Endodermal cell (in vitro differentiated cells): Measurements from ENCODE around the gene PCBD1. TPM values are rescaled to one million over a fixed set of nuclear protein-coding genes. Genes with fewer than 3 reads are reported as not detected.
"Not testable (repeated sequence)": the region's sequence is repeated elsewhere in the genome, so short reads cannot be mapped to it uniquely, and the experiment has no call there.

Experiments used
- DNase-seq: peaks from one replicate; pipeline ENCODE4 v3.0.0-alpha.2; 2017
- H3K27ac ChIP-seq: 2 replicates; pipeline ENCODE4 v1.5.1; 2013; ENCODE audit warnings: mild to moderate bottlenecking, low read depth, low read length, moderate library complexity
- H3K27me3 ChIP-seq: 2 replicates; pipeline ENCODE4 v1.6.1; 2013; ENCODE audit warnings: mild to moderate bottlenecking, low read length, moderate library complexity; ENCODE audit not compliant: insufficient read depth, control insufficient read depth, poor library complexity, severe bottlenecking
- H3K36me3 ChIP-seq: 2 replicates; pipeline ENCODE4 v1.7.0; 2013; ENCODE audit warnings: mild to moderate bottlenecking, low read length, moderate library complexity; ENCODE audit not compliant: control insufficient read depth, insufficient read depth
- H3K4me1 ChIP-seq: one replicate; pipeline ENCODE4 v1.7.0; 2013; ENCODE audit warnings: low read length; ENCODE audit not compliant: control insufficient read depth, insufficient read depth
- H3K4me3 ChIP-seq: 2 replicates; pipeline ENCODE4 v1.5.1; 2013; ENCODE audit warnings: mild to moderate bottlenecking, low read length, moderate library complexity
- H3K9ac ChIP-seq: 2 replicates; pipeline ENCODE4 v1.6.1; 2013; ENCODE audit warnings: mild to moderate bottlenecking, low read length, moderate library complexity; ENCODE audit not compliant: poor library complexity, severe bottlenecking; ENCODE audit errors: extremely low read depth
- H3K9me3 ChIP-seq: 2 replicates; pipeline ENCODE4 v1.6.1; 2013; ENCODE audit warnings: mild to moderate bottlenecking, low read length, moderate library complexity; ENCODE audit not compliant: control insufficient read depth
- H3K27ac Mint-ChIP-seq: 2 replicates; pipeline ENCODE4 v1.8.0; 2020; ENCODE audit warnings: mixed read lengths
- H3K27me3 Mint-ChIP-seq: 2 replicates; pipeline ENCODE4 v1.8.0; 2021; ENCODE audit warnings: mild to moderate bottlenecking, mixed read lengths; ENCODE audit not compliant: insufficient read depth
- H3K36me3 Mint-ChIP-seq: 2 replicates; pipeline ENCODE4 v1.8.0; 2020; ENCODE audit warnings: low read depth, mixed read lengths
- H3K4me1 Mint-ChIP-seq: 2 replicates; pipeline ENCODE4 v1.8.0; 2020; ENCODE audit warnings: mixed read lengths
- H3K4me3 Mint-ChIP-seq: 2 replicates; pipeline ENCODE4 v1.8.0; 2020; ENCODE audit warnings: mild to moderate bottlenecking, moderate library complexity, mixed read lengths
- H3K9me3 Mint-ChIP-seq: 2 replicates; pipeline ENCODE4 v1.8.0; 2020; ENCODE audit warnings: mild to moderate bottlenecking, mixed read lengths
- CTCF ChIP-seq: fragments of 200-600 bp; sonication (generic); conservative IDR thresholded peaks from 2 replicates; pipeline ENCODE4 v1.5.0; 2021; ENCODE audit warnings: antibody characterized with exemption, mild to moderate bottlenecking
- WGBS, 2 experiments: methylation state at CpG; one replicate each; pipeline versions ENCODE4 v1.1.5 to v1.1.7; 2013; ENCODE audit warnings: missing lambda C conversion rate in 2 of 2, mixed read lengths in 1 of 2; ENCODE audit not compliant: insufficient coverage in 1 of 2, insufficient read length in 1 of 2; 5-methylcytosine and 5-hydroxymethylcytosine counted together
- total RNA-seq, 2 donors: library from RNA; stranded (reverse); fragmentation: NEBNext Ultra II Directional in 1 of 2; extraction: Animal tissue kit (Norgen Biotek cat#: 25700) in 1 of 2; gene quantifications; 2 replicates in 1 of 2; 3 replicates in 1 of 2; pipeline ENCODE4 v1.2.1, GENCODE V29; 2021

PCBD1 gene
- total RNA-seq, 2 donors from 2014 or later: 168 to 183 TPM

- peaks cover 4% of the 10 kb centered on the region for H3K4me1 Mint-ChIP-seq
- no peak for DNase-seq
- H3K27ac ChIP-seq: no peak overlapping the region
- H3K9me3 ChIP-seq: no peaks in the 10 kb centered on the region
- H3K9me3 Mint-ChIP-seq: peaks cover 6% of the 10 kb centered on the region
- no peaks in the 10 kb centered on the region for H3K4me1 ChIP-seq
- no peak overlapping the region for H3K27ac Mint-ChIP-seq
- 91 to 94% methylated on average over 4 of the region's 4 CpGs for WGBS, 2 experiments
- no peak overlapping the region for H3K9ac ChIP-seq
- no peak for TF ChIP-seq CTCF
- H3K36me3 ChIP-seq: peaks cover 77% of the 10 kb centered on the region
- peaks cover 62% of the 10 kb centered on the region for H3K36me3 Mint-ChIP-seq
- H3K4me3 Mint-ChIP-seq: no peak overlapping the region
- H3K27me3 Mint-ChIP-seq: no peaks in the 10 kb centered on the region
- H3K4me3 ChIP-seq: no peak overlapping the region
- H3K27me3 ChIP-seq: no peaks in the 10 kb centered on the region
Observed at GRCh38 chr10:70866424-70866823, 21.9 kb downstream of the PCBD1 start.

- H3K27ac ChIP-seq: no peak overlapping the region
- H3K4me1 Mint-ChIP-seq: peaks cover 4% of the 10 kb centered on the region
- TF ChIP-seq CTCF: no peak
- H3K27me3 Mint-ChIP-seq: no peaks in the 10 kb centered on the region
- H3K36me3 Mint-ChIP-seq: peaks cover 65% of the 10 kb centered on the region
- 100% methylated on average over 1 of the region's 1 CpG for WGBS, 2 experiments
- peaks cover 14% of the 10 kb centered on the region for H3K9me3 ChIP-seq
- H3K4me1 ChIP-seq: no peaks in the 10 kb centered on the region
- no peak for DNase-seq
- no peaks in the 10 kb centered on the region for H3K27me3 ChIP-seq
- H3K4me3 ChIP-seq: no peak overlapping the region
- peaks cover 10% of the 10 kb centered on the region for H3K9me3 Mint-ChIP-seq
- H3K4me3 Mint-ChIP-seq: no peak overlapping the region
- no peak overlapping the region for H3K9ac ChIP-seq
- H3K36me3 ChIP-seq: peaks cover 77% of the 10 kb centered on the region
- peak overlapping the region; percentile 48 for H3K27ac Mint-ChIP-seq
Observed at GRCh38 chr10:70864935-70865334, 23.4 kb downstream of the PCBD1 start.

- H3K36me3 Mint-ChIP-seq: peaks cover 62% of the 10 kb centered on the region
- peaks cover 16% of the 10 kb centered on the region for H3K9me3 ChIP-seq
- no peak overlapping the region for H3K27ac Mint-ChIP-seq
- peaks cover 4% of the 10 kb centered on the region for H3K4me1 Mint-ChIP-seq
- peak; percentile 28 for TF ChIP-seq CTCF
- no peaks in the 10 kb centered on the region for H3K27me3 ChIP-seq
- peaks cover 76% of the 10 kb centered on the region for H3K36me3 ChIP-seq
- H3K4me3 Mint-ChIP-seq: no peak overlapping the region
- H3K9me3 Mint-ChIP-seq: peaks cover 10% of the 10 kb centered on the region
- H3K27ac ChIP-seq: no peak overlapping the region
- H3K9ac ChIP-seq: no peak overlapping the region
- H3K4me3 ChIP-seq: no peak overlapping the region
- H3K27me3 Mint-ChIP-seq: no peaks in the 10 kb centered on the region
- DNase-seq: no peak
- no peaks in the 10 kb centered on the region for H3K4me1 ChIP-seq
Observed at GRCh38 chr10:70863470-70864160, 24.8 kb downstream of the PCBD1 start.

- not testable (repeated sequence) for H3K4me3 ChIP-seq, H3K27me3 ChIP-seq, H3K9ac ChIP-seq, H3K9me3 Mint-ChIP-seq, H3K27ac Mint-ChIP-seq, DNase-seq, H3K27me3 Mint-ChIP-seq, H3K27ac ChIP-seq, H3K4me1 ChIP-seq, H3K4me1 Mint-ChIP-seq, H3K4me3 Mint-ChIP-seq
- H3K9me3 ChIP-seq: peaks cover 16% of the 10 kb centered on the region
- WGBS, 2 experiments: 97 to 98% methylated on average over 15 to 38 of the region's 42 CpGs
- peaks cover 68% of the 10 kb centered on the region for H3K36me3 Mint-ChIP-seq
- peaks cover 85% of the 10 kb centered on the region for H3K36me3 ChIP-seq
Observed at GRCh38 chr10:70861495-70862197, 26.7 kb downstream of the PCBD1 start.
